ENCODE results near the gene GABARAPL2.

DNA sequence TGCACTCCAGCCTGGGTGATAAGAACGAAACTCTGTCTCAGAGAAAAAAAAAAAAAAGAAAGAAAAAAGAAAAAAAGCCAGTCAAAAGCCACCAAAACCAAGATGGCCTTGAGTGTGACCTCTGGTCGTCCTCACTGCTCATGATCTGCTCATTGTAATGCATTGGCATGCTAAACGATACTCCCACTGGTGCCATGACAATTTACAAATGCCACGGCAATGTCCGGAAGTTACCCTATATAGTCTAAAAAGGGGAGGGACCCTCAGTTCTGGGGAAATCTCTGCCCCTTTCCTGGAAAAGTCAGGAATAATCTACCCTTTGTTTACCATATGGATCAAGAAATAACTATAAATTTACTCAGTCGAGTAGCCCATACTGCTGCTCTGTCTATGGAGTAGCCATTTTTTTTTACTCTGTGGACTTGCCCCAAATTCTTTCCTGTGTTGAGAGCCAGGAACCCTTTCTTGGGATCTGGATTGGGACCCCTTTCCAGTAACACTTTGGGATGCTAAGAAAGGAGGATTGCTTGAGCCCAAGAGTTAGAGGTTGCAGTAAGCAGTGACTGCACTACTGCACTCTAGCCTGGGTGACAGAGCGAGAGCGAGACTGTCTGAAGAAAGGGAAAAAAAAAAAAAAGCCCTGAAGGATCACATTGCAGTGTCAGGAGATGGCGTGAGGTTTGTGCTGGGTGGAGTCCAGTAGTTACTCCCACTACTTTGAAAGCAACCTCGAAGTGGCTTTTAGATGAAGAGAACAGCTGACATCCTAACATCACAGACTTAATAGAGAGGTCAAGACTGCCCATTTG is 6.4 kb upstream of the GABARAPL2 start:
- TF ChIP-seq POLR2A (IDR thresholded peaks at IDR 0.05), result no peak
- no peak for TF ChIP-seq CTCF (IDR thresholded peaks at IDR 0.05)

All from adrenal gland (tissue), 5 donors.